Prostate gland (tissue), 2 donors: Measurements from ENCODE around the gene SGMS2.

Experiments
- CTCF ChIP-seq, 4 experiments: fragments of 200-600 bp in 2 of 4; fragments of 450-650 bp in 2 of 4; sonication (generic) in 2 of 4; IDR thresholded peaks; 1 replicate in 3 of 4; 2 replicates in 1 of 4; pipeline ENCODE4 v1.5.1; 2016 to 2019; ENCODE audit warnings: antibody characterized with exemption in 4 of 4, mild to moderate bottlenecking in 2 of 4, moderate library complexity in 2 of 4
- POLR2A ChIP-seq: fragments of 450-650 bp; IDR thresholded peaks from one replicate; pipeline ENCODE4 v1.6.1; 2016; ENCODE audit warnings: antibody characterized with exemption, mild to moderate bottlenecking
- POLR2AphosphoS5 ChIP-seq: sonication (generic); formaldehyde crosslinking; IDR thresholded peaks from one replicate; pipeline ENCODE4 v1.6.1; 2017; ENCODE audit warnings: antibody characterized with exemption

GRCh38 chr4:107837317-107837716 lies 12.6 kb downstream of the SGMS2 start:
- TF ChIP-seq POLR2A, result no peak
- no peak for TF ChIP-seq CTCF (IDR thresholded peaks at IDR 0.05)
- no peak for TF ChIP-seq POLR2AphosphoS5
